Smooth muscle cell (in vitro differentiated cells): ENCODE data around the gene ASTL. TPM values are rescaled to one million over a fixed set of nuclear protein-coding genes. Genes with fewer than 3 reads are reported as not detected.

ENCODE experiments used
- DNase-seq: peaks from one replicate; lab custom pipeline; 2025; ENCODE audit not compliant: unreplicated experiment; lab: John Stamatoyannopoulos, UW
- H2AFZ ChIP-seq: fragments of 200-600 bp; sonication (generic); 2 replicates; pipeline ENCODE4 v1.6.0; 2016; ENCODE audit warnings: antibody characterized with exemption, low read depth, mild to moderate bottlenecking
- H3F3A ChIP-seq: fragments of 200-600 bp; sonication (generic); 2 replicates; pipeline ENCODE4 v1.6.0; 2017; ENCODE audit warnings: antibody characterized with exemption, low read depth
- H3K27ac ChIP-seq: fragments of 200-600 bp; sonication (generic); 2 replicates; pipeline ENCODE4 v1.5.1; 2016; ENCODE audit warnings: low read depth, mild to moderate bottlenecking
- H3K27me3 ChIP-seq: fragments of 200-600 bp; sonication (generic); 2 replicates; pipeline ENCODE4 v1.6.1; 2016; ENCODE audit warnings: low read depth, mild to moderate bottlenecking
- H3K36me3 ChIP-seq: fragments of 200-600 bp; sonication (generic); 2 replicates; pipeline ENCODE4 v1.5.1; 2016; ENCODE audit warnings: low read depth
- H3K4me1 ChIP-seq: fragments of 200-600 bp; sonication (generic); 2 replicates; pipeline ENCODE4 v1.5.1; 2016; ENCODE audit warnings: low read depth
- H3K4me2 ChIP-seq: fragments of 200-600 bp; sonication (generic); 2 replicates; pipeline ENCODE4 v1.6.0; 2016; ENCODE audit warnings: mild to moderate bottlenecking
- H3K4me3 ChIP-seq: fragments of 200-600 bp; sonication (generic); 2 replicates; pipeline ENCODE4 v1.5.1; 2016; ENCODE audit warnings: mild to moderate bottlenecking
- H3K79me2 ChIP-seq: fragments of 200-600 bp; sonication (generic); 2 replicates; pipeline ENCODE4 v1.6.0; 2016; ENCODE audit warnings: low read depth, mild to moderate bottlenecking
- H3K9ac ChIP-seq: fragments of 200-600 bp; sonication (generic); 2 replicates; pipeline ENCODE4 v1.6.0; 2016; ENCODE audit warnings: low read depth
- H3K9me3 ChIP-seq: fragments of 200-600 bp; sonication (generic); replicated peaks from 2 replicates; pipeline ENCODE4 v1.5.1; 2016; ENCODE audit warnings: low read depth
- H4K20me1 ChIP-seq: fragments of 200-600 bp; sonication (generic); 2 replicates; pipeline ENCODE4 v1.6.0; 2016; ENCODE audit warnings: low read depth
- CTCF ChIP-seq: fragments of 200-600 bp; sonication (generic); IDR thresholded peaks from 2 replicates; pipeline ENCODE4 v1.5.1; 2017; ENCODE audit warnings: borderline replicate concordance, mild to moderate bottlenecking, antibody characterized with exemption; ENCODE audit not compliant: insufficient read depth, poor library complexity, severe bottlenecking
- WGBS: methylation state at CpG from one replicate; pipeline ENCODE4 v1.1.7; 2016; ENCODE audit warnings: low lambda C conversion rate; 5-methylcytosine and 5-hydroxymethylcytosine counted together
- polyA plus RNA-seq: library from polyadenylated mRNA; unstranded; fragments of >200 nt; fragmentation: Nextera tagmentation; extraction: Ambion mirVana; gene quantifications from 2 replicates; pipeline ENCODE4 v1.2.1, GENCODE V29; 2016
- total RNA-seq: library from RNA; depleted of rRNA; stranded (reverse); fragments of >200 nt; gene quantifications from 2 replicates; pipeline ENCODE4 v1.2.3, GENCODE V29; 2014

Gene ASTL
- total and polyA plus RNA-seq, 2 experiments from 2014 or later, result 0.40 TPM; not detected in 1

GRCh38 chr2:96146153-96146880 lies 8.0 kb upstream of the ASTL start:
- H3K27me3 ChIP-seq, result no peaks in the 10 kb centered on the region
- peaks cover 4% of the 10 kb centered on the region for H3K4me1 ChIP-seq
- H3K79me2 ChIP-seq, result no peaks in the 10 kb centered on the region
- peak overlapping the region; percentile 11 for H3K27ac ChIP-seq
- no peak for TF ChIP-seq CTCF
- no peaks in the 10 kb centered on the region for H3F3A ChIP-seq
- H3K9me3 ChIP-seq, result no peaks in the 10 kb centered on the region
- no peak overlapping the region for H2AFZ ChIP-seq
- peaks cover 11% of the 10 kb centered on the region for H4K20me1 ChIP-seq
- no peaks in the 10 kb centered on the region for H3K36me3 ChIP-seq
- H3K9ac ChIP-seq, result no peak overlapping the region
- 73% methylated on average over 20 of the region's 20 CpGs for WGBS
- no peak for DNase-seq
- H3K4me3 ChIP-seq, result no peak overlapping the region
- H3K4me2 ChIP-seq, result peak overlapping the region; percentile 88

GRCh38 chr2:96145848-96146152 lies 7.5 kb upstream of the ASTL start:
- Histone ChIP-seq H3K4me2 (peak overlapping the region; percentile 88), H4K20me1 (peaks cover 11% of the 10 kb centered on the region), H3K36me3 (no peaks in the 10 kb centered on the region), H3K4me3 (no peak overlapping the region), H3K27me3 (no peaks in the 10 kb centered on the region), H3K4me1 (peaks cover 4% of the 10 kb centered on the region), H3K27ac (no peak overlapping the region), H2AFZ (no peak overlapping the region), H3K9me3 (no peaks in the 10 kb centered on the region), H3K79me2 (no peaks in the 10 kb centered on the region), H3F3A (no peaks in the 10 kb centered on the region), H3K9ac (no peak overlapping the region)
- 67% methylated on average over 3 of the region's 3 CpGs for WGBS
- no peak for TF ChIP-seq CTCF
- DNase-seq, result no peak

GRCh38 chr2:96145036-96145847 lies 6.9 kb upstream of the ASTL start, which contains the start of gene DUSP2:
TSS of gene DUSP2 (minus strand) at chr2:96145440. CDS start at chr2:96145354, 86 bp downstream.
- H3K4me1 ChIP-seq, result peaks cover 4% of the 10 kb centered on the region
- peak; percentile 44 for DNase-seq
- WGBS, result 11% methylated on average over 54 of the region's 94 CpGs

More at GRCh38 chr2:96145036-96145847, 6.9 kb upstream of the ASTL start, which contains the start of gene DUSP2:
- Histone ChIP-seq H3K27ac (peak within 1 kb of the TSS; percentile 11), H3F3A (no peaks in the 10 kb centered on the region), H2AFZ (no peak within 1 kb of the TSS), H3K27me3 (no peaks in the 10 kb centered on the region), H3K9me3 (no peaks in the 10 kb centered on the region), H3K9ac (no peak within 1 kb of the TSS), H3K36me3 (no peaks in the 10 kb centered on the region), H3K79me2 (no peaks in the 10 kb centered on the region), H3K4me2 (peak within 1 kb of the TSS; percentile 88), H3K4me3 (peak within 1 kb of the TSS; percentile 54), H4K20me1 (peaks cover 11% of the 10 kb centered on the region)
- no peak for TF ChIP-seq CTCF
